AG04449 (cell line): Measurements from ENCODE around the gene MPPED2.

Source experiments
- CTCF ChIA-PET: fragments of 350-600 bp; formaldehyde crosslinking; extraction: SDS; loops from one replicate; lab custom pipeline; 2021; ENCODE audit warnings: antibody characterized with exemption; lab: Yijun Ruan, JAX
- POLR2A ChIA-PET: fragments of 400-600, 350-600 bp; formaldehyde crosslinking; extraction: SDS; loops from one replicate; lab custom pipeline; 2020; ENCODE audit warnings: antibody characterized with exemption, inconsistent platforms; lab: Yijun Ruan, JAX
- DNase-seq: peaks from one replicate; pipeline ENCODE4 v3.0.0-alpha.2; 2010; ENCODE audit warnings: low read depth, low spot score
- H3K4me3 ChIP-seq: 2 replicates; pipeline ENCODE4 v1.5.1; 2011; ENCODE audit warnings: low read depth, mild to moderate bottlenecking, control low read depth, low read length
- TF ChIP-seq, protein P1 (sequence below): IDR thresholded peaks from one replicate; pipeline ENCODE4 v1.5.1; 2011; ENCODE audit warnings: mild to moderate bottlenecking, moderate library complexity, low read length, control low read depth, inconsistent platforms; ENCODE audit not compliant: insufficient read depth; ENCODE audit errors: missing control alignments

MPPED2 gene

DNA sequence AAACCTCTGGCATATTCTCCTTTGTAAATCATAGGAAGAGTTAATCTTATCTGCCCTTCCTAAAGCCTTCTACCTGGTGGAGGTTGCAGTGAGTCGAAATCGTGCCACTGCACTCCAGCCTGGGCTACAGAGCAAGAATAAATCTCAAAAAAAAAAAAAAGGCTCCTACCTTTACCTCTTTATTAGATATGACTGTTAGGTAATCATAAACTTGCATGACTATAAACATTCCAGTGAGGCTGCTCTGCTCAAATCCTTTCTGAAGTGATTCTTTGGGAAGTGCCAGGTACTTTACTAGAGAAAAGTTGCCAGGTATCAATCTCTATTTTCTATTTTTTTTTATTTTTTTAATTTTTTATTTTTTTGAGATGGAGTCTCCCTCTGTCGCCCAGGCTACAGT is 59.6 kb downstream of the MPPED2 start:
- POLR2A ChIA-PET = no interaction called here
- CTCF ChIA-PET = no interaction called here
- H3K4me3 ChIP-seq = no peak overlapping the region
- TF ChIP-seq, protein P1, sequence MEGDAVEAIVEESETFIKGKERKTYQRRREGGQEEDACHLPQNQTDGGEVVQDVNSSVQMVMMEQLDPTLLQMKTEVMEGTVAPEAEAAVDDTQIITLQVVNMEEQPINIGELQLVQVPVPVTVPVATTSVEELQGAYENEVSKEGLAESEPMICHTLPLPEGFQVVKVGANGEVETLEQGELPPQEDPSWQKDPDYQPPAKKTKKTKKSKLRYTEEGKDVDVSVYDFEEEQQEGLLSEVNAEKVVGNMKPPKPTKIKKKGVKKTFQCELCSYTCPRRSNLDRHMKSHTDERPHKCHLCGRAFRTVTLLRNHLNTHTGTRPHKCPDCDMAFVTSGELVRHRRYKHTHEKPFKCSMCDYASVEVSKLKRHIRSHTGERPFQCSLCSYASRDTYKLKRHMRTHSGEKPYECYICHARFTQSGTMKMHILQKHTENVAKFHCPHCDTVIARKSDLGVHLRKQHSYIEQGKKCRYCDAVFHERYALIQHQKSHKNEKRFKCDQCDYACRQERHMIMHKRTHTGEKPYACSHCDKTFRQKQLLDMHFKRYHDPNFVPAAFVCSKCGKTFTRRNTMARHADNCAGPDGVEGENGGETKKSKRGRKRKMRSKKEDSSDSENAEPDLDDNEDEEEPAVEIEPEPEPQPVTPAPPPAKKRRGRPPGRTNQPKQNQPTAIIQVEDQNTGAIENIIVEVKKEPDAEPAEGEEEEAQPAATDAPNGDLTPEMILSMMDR = no peak
- DNase-seq = no peak

DNA sequence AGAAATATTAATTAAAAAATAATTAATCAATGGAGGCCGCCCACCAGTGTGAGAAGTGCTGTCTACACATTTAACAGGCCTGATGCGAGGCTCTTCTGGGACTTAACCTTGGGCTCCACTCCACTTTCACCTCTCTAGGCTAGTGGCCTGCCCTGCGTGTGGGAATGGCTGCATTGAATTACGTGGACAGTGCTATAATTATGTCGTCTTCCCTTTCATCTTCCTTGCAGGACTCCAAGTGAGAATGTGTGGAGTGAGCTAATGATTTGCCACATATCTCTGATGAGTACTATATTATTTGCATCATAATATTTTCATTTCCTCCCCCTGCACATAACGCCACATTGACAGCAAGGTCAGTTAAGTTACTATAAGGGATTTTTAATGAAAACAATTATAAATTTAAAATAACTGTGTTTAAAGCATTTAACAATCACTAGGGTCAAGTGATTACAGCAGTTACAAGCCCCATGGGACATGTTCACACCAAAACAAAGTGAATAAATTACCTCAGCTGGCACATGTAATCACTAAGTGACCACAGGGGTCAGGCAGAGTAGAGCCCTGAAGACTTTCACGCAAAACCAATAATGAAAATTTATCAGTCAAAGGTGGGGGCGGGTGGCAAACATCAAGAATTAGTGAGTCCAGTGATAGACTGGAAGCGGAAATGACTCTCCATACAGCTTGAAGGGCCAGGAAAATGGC is 63.5 kb downstream of the MPPED2 start:
- TF ChIP-seq, protein P1 = no peak
- H3K4me3 ChIP-seq = no peak overlapping the region
- no peak for DNase-seq
- ChIA-PET POLR2A (no interaction called here), CTCF (no interaction called here)

DNA sequence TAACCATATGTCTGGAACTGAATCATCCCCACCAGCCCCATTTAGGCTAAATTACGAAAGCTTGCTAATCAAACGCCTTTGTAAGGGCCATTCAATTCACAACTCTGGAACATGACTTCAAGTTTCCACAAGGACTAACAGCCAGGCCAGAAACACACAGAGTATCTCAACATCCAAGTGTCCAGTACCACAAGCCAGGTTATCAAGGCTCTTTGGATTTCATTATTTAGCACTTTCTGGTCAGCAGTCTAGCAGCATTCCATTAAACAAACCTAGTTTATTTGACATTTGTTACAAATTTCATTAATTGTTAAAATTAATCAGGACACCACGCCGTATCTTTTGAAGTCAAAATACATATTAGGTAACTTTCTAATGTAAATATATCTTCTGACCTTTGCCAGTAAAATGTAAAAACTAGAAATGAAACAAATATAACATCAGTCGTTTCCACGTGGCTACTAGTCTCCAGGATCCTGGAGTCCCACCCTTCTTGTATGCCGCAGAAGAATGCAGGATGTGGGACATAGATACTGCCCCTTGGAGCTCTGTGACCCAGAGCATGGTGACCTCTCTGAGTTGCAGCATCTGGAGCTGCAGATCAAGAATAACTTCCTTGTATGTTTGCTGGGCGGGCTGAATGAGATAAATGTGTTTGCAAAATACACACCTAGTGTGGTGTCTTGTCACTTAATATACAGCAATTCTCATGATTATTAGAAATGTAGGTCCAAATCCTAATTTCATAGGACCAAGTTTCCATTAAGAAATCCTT is 64.7 kb downstream of the MPPED2 start:
- POLR2A ChIA-PET = no interaction called here
- DNase-seq = no peak
- CTCF ChIA-PET = no interaction called here
- TF ChIP-seq, protein P1 = no peak
- H3K4me3 ChIP-seq = no peak overlapping the region

DNA sequence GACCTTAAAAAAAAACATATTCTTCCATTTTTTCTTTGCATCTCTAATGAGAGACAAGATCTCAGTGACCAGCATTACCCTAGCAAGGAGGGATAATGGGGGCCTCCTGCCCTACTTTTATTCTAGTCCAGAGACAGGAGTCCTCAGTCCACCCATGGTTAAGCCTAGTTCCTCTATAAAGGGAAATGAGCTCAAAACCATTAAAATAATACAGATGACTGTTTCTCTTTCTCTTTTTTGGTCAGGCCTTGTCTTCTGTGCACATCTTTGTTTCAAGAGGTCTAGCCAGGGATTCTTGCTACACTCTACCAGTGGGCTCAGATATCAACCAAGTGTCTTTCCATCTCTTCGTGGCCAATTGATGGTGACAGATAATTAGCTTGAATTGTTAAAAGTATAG is 73.1 kb downstream of the MPPED2 start:
- no peak overlapping the region for H3K4me3 ChIP-seq
- DNase-seq = no peak
- POLR2A ChIA-PET = no interaction called here
- CTCF ChIA-PET = no interaction called here
- TF ChIP-seq, protein P1 = no peak

DNA sequence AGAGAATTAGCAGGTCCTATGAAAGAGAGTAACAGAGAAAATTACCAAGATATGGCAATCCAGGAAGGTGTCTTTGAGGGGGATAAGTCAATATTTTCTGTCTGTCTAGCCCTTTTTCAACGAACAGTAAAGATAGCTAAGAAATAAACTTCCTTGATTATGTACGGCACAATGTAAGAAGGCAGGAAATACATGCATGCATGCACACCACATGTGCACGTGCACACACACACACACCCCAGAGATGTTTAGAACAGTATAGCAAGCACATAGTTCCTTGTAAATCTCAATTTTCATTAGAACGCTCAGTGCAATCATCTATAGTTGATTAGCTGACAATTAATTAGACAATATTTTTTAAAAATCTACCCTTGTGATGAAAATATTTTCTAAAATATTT is 74.7 kb downstream of the MPPED2 start:
- ChIA-PET CTCF (no interaction called here), POLR2A (no interaction called here)
- TF ChIP-seq, protein P1 = no peak

DNA sequence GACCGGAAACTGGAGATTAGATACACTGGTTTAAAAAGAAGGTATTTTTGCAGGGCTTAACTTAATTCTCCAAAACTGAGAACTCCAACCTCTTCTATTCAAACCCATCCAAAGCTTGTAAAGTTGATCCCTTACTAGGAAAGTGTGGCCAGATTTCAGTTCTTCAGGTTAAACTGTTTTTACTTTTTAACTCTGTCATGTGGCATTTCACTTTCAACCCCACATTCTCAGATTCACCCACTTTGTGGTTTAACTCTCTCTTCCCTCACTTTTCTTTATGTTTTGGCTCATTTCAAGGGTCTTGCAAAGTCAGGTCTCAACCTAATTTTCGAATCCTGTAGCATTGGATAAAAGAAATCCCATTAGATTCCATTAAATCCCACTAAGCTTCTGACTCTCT is 75.4 kb downstream of the MPPED2 start:
- POLR2A ChIA-PET = no interaction called here
- no peak overlapping the region for H3K4me3 ChIP-seq
- DNase-seq = no peak
- TF ChIP-seq, protein P1 = no peak
- CTCF ChIA-PET = no interaction called here

More for the DNA sequence above, 74.7 kb downstream of the MPPED2 start:
- no peak for DNase-seq
- H3K4me3 ChIP-seq = no peak overlapping the region
